Activated gamma-delta T cell treated with anti-CD3 and anti-CD28 coated beads, Interleukin-2, amount 50 U/mL, for 16 hours (primary cell): ENCODE results near the gene RCOR1.

Experiments
- DNase-seq: peaks from one replicate; pipeline ENCODE4 v3.0.0-alpha.2; 2020; ENCODE audit warnings: low read depth

RCOR1 gene

DNA sequence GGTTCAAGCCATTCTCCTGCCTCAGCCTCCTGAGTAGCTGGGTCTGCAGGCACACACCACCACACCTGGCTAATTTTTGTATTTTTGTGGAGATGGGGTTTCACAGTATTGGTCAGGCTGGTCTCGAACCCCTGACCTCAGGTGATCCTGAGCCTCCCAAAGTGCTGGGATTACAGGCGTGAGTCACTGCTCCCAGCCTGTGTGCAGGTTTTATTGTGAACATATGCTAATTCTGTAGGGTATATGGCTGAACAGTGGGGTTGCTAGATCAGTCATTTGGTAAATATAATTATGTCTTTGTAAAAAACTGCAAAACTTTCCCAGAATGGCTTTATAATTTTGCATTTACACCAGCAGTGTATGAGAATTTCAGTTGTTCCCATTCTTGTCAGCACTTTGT lies 85.9 kb downstream of the RCOR1 start:
- DNase-seq = no peak

DNA sequence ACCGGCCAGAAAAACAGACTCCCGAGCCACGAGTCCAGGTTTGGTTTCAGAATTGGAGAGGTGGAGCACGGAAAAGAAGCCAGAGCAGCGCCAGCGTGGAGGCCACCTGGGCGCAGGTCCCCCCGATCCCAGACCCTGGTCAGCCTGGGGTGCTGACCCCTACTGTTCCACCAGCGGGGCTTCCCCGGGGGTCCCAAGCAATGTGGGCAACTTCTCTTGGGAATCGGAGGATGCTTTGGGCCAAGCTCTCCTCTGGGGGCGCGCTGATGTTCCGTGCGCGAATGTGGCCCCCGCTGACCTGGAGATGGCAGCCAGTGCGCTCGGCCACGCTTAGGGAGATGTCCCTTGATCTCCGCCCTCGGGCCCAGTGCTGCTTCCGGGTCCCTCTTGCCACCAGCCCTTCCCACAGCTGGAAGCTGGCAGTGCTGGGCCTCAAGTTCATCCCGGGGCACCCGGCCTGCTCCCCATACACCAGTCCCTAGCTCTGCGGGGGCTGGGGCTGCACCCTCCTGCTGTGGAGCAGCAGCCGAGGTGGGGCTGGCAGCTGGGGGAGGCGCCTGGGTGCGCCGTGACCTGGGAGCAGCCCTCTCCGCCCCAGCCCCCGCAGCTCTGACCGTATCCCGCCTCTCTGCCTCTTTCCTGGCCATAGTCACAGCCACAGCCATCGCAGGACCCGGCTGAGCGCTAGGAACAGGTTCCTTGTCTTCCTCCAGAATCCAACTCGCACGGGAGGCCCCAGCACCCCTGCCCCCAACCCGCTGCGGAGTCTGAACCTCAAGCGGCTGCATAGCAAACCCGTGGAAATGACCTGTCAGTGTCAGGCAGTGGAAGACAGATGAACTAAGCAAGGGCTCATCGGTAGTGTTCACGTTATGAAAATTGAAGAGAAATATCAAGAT lies 91.2 kb downstream of the RCOR1 start:
- no peak for DNase-seq

DNA sequence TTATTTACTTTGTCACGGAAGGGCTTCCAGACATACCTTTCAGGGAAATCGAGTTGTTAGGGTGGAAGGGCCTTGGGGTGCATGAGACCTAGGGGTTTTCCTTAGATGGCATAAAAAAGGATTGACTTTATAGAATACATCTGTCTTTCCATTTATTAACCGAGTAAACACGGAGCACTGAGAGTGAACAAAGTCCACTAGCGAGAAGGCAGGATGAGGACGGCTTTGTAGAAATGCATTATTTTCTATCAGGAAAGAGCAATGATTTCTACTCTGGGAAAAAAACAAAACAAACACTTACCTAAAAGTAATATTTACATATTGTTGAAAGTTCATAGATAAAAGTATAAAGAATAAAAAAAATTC lies 91.8 kb downstream of the RCOR1 start:
- DNase-seq = no peak

DNA sequence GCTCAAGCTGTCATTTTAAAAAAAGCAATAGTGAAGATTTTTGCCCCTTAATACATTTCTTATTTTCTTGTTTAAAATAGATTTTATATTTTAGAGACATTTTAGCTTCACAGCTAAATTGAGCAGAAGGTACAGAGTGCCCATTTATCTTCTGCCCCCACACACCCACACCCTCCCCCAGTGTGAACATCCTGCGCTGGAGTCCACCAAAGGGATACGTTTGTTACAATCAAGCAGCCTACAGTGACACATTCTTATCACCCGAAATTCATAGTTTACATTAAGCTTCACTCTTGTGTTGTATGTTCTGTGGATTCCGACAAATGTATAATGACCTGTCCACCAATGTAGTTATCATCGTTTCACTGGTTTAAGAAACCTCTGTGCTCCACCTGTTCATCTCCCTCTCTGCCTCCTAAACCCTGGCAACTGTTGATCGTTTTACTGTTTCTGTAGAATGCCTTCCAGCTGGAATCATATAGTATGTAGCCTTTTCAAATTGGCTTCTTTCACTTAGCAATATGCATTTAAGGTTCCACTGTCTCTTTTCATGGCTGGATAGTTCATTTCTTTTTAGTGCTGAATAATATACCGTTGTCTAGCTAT lies 93.8 kb downstream of the RCOR1 start:
- DNase-seq = no peak

DNA sequence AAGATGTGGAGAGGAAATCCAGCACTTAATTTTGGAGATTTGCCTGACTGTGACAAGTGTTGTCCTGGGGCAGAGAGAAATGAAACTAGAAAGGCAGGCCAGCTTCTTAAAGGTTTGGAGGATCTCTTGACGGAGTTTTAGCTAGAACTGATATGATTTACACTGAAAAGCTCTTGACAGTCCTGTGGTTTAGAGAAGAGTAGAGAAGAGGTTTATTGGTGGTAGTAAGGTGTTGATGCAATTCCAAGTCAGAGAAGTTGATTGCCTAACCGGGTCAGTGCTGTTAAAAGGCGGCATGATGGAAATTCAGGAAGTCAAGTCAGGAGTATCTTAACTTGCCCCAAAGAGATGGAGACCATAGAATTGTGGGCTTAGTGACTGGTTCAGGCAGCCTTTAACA lies 95.8 kb downstream of the RCOR1 start:
- no peak for DNase-seq

DNA sequence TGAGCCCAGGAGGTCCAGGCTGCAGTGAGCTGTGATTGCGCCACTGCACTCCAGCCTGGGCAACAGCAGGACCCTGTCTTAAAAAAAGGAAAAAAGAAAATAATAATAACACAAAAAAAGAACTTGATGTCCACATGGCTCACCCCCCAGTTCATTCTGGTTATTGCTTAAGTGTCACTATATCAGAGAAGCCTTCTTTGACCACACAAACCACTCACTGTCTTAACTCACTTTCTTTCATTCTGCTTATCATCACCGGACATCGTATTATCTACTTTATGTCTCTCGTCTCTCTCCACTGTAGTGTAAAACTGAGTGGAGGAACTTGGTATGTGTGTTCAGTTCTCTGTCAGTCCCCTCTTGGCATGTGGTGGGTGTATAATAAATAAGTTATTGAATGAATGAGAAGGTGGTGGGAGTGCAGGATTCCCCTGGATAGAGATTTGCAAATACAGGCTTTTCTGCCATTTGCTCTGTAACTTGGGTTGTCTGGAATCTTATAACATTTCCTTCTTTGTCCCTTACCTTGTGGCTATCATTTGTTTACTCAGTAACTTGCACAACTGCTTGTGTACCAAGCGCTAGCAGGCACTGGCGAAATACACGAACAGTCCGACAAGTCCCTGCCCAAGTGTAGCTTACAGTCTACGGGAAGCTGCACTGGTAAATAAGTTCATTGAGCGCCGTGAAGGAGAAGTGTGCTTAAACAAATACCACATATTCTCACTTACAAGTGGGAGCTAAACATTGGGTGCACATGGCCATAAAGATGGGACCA lies 98.2 kb downstream of the RCOR1 start:
- no peak for DNase-seq

DNA sequence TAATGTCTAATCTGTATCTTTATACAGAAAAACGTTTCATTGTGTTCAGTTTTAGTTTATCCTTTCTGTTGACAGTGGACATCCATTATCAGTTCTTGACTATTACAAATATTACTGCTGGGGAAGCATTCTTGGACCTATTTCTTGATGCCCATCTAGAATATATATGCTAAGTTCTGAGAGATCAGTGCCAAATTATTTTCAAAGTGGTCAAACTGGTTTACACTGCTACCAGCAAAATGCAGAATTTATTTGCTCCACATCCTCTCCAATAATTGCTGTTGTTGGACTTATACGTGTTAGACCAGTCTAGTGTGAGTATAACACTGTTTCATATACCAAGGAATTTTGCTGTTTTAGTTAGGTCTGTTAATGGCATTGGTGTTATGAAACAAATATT lies 99.3 kb downstream of the RCOR1 start:
- DNase-seq = no peak

DNA sequence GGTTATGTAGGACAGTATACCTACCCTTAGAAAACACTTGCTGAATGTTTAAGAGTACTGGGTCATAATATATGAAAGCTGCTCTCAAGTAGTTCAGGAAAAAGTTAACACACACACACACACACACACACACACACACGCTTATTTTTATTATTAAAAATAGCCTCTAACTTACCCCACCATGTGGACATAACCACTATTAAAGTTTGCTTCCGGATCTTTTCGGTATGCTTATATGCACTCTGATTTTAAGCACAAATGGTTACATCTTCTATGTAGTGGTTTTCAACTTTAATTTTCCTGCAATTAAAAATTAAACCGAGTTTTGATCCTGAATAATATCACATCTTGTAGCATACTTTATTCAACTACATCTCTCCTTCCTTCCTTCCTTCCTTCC lies 99.9 kb downstream of the RCOR1 start:
- no peak for DNase-seq

DNA sequence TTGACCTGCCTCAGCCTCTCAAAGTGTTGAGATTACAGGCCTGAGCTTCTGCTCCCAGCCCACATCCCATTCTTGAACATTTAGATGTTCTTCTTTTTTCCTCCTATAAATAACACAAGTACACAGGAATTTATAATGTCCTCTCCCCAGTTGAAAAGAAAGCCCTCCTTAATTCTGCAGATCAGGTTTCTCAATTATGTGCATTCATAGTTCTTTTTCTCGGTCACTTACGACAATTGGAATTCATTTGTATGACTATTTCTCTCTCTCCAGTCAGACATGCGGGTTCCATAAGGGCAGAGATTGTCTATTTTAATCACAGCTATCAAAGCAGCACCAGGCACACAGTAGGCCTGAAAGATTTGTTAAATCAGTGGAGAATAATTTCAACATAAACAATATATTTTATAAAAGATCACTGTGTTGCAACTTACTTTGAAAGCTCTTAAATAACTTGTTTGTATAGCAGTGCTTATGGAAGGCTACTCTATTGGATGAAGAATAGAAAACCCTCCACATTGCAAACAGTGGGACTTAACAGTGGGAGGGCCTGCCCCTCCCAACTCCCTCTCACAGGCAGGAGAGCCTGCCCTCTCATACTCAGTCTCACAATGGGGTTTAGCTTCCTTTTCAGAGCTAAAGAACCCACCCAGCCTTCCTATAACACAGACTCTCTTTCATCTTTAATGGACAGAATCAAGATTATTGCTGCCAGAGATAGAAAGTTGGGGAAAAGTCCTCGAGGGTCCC lies 100.7 kb downstream of the RCOR1 start:
- no peak for DNase-seq

DNA sequence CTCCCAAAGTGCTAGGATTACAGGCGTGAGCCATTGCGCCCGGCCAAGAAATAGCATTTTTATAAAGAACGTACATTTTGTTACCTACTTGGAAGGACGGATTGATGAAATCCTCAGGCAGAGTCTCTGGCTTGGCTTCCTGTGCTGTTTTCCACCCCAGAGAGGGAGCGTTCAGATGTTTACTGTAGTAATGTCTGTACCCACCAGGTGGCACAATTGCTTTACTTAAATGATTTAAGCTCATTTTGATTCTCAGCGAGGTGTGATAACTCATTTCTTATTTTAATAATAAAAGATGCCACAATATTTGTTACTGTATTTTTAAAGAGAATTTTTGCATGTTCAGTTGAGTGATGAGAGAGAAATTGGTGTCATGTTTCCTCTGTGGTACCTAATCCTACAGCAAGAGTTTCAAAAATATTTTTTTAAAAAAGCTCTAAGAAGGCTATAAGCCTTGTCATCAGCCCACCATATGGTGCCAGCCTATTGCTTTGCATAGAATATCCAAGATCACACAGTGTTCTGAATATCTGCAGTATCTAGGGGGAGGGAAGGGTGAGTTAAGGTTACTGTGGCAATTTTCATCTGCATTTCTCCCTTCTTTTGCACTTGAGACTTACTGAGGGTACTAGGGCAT lies 102.2 kb downstream of the RCOR1 start:
- DNase-seq = peak; percentile 27

DNA sequence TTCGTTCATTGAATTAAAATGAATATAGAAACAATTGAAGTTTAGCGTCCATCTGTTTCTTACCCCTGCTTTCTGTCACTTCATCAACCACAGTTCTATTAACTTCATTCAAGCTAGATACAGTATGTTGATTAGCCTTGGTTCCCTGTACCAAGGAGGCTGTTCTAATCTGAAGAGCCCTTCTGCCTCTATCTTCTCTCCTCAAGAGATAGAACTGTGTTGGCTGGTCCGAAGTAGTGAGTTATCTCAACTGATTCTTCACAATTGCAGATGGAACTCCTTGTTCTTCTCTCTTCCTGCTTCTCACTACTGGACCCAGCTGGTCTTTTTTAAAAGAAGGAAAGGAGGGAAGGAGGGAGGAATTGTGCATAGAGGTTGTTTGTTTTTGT lies 102.7 kb downstream of the RCOR1 start:
- DNase-seq = no peak

DNA sequence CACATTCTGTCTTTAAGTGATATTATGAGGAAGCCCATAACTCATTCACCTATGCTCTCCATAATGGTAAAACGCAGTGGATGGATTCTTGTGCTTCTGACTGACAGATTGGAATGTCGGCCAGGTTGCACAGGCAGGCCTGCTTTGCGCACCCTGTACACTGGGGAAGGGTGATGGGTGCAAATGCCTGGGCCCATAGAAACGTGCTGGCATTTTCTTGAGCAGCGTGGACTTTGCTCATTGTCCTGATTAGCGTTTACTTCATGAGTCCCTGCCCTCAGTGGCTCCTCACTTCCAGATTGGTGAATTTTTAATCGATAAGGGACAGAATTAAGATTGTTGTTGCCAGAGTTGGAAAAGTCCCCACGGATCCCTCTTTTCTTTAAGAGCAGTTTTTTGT lies 103.9 kb downstream of the RCOR1 start:
- DNase-seq = no peak

DNA sequence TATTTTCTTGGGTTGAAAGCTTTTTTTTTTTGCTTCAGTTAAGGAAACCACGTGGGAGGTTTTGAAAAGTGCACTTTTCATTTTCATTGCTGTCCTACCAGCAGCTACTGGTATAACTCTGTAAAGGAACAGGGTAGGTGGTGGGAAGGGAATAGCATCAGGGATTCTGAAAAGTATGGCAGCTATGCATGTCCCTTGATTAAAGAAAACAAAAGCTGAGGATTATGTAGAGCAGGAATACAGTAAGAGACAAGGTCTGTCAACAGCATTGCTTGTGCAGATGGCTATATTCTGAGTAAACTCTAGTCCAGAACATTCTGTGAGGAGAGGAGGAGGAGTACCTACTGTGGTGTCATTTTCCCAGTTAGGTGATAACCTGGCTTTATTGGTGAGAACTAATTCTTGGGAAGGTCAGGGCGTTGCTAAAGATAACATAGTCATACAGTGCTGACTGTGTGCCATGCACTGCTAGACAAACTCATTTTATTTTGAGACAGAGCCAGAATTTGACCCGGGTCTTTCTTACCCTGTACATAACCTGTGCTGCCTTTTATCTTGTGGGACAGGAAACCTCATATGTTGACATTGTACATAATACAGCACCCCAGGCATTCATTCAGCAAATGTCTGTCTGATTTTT lies 104.5 kb downstream of the RCOR1 start:
- DNase-seq = no peak

DNA sequence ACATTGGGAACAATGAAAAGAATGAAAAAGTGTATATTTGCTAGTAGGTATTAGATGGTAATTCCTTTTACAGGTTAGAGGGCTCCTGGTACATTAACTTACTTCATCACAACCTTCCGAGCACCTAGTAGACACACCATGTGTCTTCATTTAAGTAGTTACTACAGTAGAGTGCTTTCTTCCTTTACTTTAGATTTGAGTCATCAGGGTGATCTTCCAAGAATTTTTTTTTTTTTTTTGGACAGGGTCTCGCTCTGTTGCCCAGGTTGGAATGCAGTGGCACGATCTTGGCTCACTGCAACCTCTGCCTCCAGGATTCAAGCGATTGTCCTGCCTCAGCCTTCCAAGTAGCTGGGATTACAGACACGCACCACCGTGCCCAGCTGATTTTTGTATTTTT lies 105.1 kb downstream of the RCOR1 start:
- DNase-seq = no peak

DNA sequence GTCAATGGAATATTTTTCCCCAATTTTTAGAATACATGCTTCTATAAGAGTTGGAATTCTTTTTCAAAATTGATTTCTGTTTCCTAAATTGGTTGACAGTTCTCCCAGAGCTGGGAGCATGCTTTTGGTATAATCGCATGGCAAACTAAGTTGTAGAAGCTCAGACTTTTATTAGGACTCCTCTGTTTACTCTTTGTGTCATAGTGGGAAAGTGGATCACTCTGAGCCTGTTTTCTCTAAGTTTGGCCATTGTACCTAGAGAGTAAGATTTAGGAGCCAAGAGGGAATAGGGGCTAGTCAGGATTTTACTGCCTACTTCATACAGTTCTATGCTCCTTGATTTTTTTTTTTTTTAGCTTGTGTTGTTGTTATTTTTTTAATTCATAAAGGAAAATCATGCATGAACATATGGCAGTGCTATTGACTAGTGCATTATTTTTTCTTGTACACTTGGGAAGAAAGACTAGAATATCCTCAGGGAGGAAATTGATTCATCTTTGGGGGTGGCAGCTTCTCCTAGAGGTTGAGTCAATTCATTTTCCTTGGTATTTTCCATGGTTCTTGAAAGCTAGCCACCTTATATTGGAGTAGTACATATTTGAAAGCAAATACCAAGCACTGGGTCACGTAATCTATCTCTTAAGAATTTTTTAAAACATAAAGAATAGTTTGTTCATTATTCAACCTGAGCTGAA lies 107.1 kb downstream of the RCOR1 start:
- no peak for DNase-seq

DNA sequence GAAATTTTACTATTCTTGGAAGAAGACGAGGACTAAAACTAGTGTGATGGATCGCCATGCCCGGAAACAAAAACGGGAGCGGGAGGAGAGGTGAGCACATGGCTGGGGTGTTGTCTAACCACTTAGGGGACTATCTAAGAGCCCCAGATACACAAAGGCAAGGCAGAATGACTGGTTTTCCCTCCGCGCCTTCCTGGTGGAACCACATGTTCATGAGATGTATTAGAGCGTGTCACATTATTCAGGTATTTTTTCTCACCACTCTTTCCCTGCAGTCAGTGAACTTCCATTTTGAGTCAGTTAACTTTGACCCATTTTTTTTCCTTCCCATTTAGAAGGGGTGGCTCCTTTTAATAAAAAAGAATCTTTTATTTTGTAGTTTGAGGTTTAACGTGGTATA lies 116.0 kb downstream of the RCOR1 start:
- no peak for DNase-seq

DNA sequence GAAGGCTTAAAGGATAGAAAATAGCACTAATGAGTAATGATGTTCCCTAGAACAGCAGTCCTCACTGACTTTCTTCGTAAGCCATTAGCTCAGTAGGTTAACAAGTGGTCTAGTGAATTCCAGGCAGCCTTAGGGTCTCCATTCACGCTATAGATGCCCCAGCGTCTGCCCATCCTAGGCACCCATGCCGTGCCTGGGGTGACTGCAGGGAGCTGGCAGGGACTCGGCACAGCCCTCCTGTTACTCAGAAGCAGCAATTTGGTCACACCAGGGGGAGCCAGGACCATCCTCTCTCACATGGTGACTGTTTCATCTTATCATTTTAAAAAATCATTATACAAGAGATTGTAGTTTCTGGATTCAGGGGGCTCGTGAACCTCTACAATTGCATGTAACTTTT lies 118.8 kb downstream of the RCOR1 start:
- DNase-seq = no peak

DNA sequence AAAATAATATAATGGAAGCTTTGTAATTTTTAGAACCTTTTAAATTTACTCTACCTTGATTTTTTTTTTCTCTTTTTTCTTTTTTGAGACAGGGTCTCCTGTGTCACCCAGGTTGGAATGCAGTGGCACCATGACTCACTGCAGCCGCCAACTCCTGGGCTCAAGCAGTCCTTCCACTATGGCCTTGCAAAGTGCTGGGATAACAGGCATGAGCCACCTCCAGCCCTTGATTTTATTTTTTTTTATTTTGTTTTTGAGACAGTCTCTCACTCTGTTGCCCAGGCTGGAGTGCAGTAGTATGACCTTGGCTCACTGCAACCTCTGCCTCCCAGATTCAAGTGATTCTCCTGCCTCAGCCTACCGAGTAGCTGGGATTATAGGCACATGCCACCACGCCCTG lies 119.5 kb downstream of the RCOR1 start:
- no peak for DNase-seq

DNA sequence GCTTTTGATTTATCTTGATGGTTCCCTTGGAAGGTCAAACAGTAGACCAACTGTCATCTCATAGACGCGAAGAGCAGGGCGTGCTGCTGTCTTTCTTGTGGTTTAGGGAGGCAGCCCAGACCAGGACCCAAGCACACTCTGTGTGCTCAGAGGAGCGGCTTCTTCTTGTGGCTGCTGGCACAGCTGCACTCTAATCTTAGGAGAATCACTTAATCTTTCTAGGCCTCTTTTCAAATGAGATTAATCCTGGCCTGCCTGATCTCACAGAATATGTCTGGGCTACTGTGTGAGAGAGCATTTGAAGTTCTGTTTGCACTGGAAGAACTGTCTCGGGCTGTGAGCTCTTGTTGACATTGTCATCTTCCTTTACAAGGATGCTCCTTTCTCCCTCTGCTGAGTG lies 124.8 kb downstream of the RCOR1 start:
- DNase-seq = no peak

DNA sequence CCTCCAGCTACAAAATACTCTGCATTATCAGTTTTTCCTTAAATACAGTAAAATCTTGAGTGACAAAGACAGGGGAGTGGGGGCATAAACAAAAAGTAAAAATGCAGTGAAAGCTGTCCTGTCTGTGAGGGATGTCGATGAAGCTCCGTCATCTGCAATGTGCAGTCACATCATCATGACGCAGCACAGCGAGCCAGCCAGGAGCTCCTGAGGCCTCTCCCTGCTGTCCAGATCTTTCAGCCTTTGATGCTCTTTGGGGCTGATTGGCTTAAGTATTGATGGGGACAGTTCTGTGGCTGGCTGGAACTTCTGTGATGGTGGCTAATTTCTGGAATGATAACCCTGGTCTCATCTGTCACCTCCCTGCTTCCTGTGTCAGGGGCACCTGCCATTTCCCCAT lies 130.2 kb downstream of the RCOR1 start:
- no peak for DNase-seq

DNA sequence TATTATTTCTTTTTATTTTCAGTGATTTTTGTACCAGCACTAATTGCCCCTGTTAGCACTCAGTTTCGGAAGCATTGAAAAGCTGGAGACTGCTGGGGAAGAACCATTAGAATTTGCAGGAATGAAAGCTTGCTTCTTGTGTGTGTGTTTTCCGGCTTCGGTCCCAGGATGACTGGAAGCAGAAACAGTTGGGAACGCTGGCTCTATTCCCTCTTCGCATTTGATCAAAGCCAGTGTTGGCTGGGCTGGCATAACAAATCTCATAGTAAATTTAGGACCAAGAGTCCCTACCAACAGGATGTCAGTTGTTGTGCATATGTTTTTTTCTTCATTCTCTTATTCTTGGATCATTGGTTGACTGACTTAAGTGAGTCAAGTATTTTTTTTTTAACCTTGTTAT lies 131.2 kb downstream of the RCOR1 start:
- no peak for DNase-seq
